K562 (cell line): ENCODE measurements around the gene TMEM147. TPM values are rescaled to one million over a fixed set of nuclear protein-coding genes. Genes with fewer than 3 reads are reported as not detected.

Experiments
- CBX1 ChIP-seq: sonication (generic); IDR thresholded peaks from 2 replicates; pipeline ENCODE4 v1.6.1; 2016; ENCODE audit warnings: antibody characterized with exemption, low read depth, mild to moderate bottlenecking
- CSDE1 ChIP-seq, 2 experiments: fragments of 450-650 bp; IDR thresholded peaks; 2 replicates each; pipeline ENCODE4 v1.6.1; 2016; ENCODE audit warnings: mild to moderate bottlenecking in 1 of 2
- CTBP1 ChIP-seq: fragments of 450-650 bp; IDR thresholded peaks from 2 replicates; pipeline ENCODE4 v1.6.1; 2016; ENCODE audit warnings: borderline replicate concordance
- DNMT1 ChIP-seq: fragments of 450-650 bp; IDR thresholded peaks from 2 replicates; pipeline ENCODE4 v1.6.1; 2016; ENCODE audit warnings: antibody characterized with exemption, mild to moderate bottlenecking
- ELF4 ChIP-seq: fragments of 450-650 bp; formaldehyde crosslinking; IDR thresholded peaks from 2 replicates; pipeline ENCODE4 v1.4.0; 2022; ENCODE audit warnings: missing genetic modification characterization
- HMGN3 ChIP-seq: IDR thresholded peaks from 2 replicates; pipeline ENCODE4 v1.6.1; 2011; ENCODE audit warnings: borderline replicate concordance, low read depth, mild to moderate bottlenecking, mixed read lengths, low read length; ENCODE audit not compliant: insufficient read length; ENCODE audit errors: extremely low read depth
- IFI16 ChIP-seq: fragments of 250-450 bp; sonication (Bioruptor Pico); IDR thresholded peaks from 2 replicates; pipeline ENCODE4 v2.1.2; 2022; ENCODE audit warnings: mild to moderate bottlenecking, inconsistent platforms
- JUND ChIP-seq, 2 experiments: IDR thresholded peaks; 2 replicates in 1 of 2; 3 replicates in 1 of 2; pipeline ENCODE4 v1.6.1; 2011; ENCODE audit warnings: borderline replicate concordance in 2 of 2, low read depth in 2 of 2, low read length in 2 of 2, improper control_type of control experiment in 1 of 2, missing biosample characterization in 1 of 2, missing genetic modification characterization in 1 of 2, missing genetic modification reagents in 1 of 2
- MAZ ChIP-seq, 2 experiments: fragments of 450-650 bp in 1 of 2; sonication (generic) in 1 of 2; formaldehyde crosslinking; IDR thresholded peaks in 1 of 2; conservative IDR thresholded peaks in 1 of 2; 2 replicates each; pipeline versions ENCODE4 v1.4.0 to v1.5.0; 2020; ENCODE audit warnings: mild to moderate bottlenecking in 1 of 2, missing genetic modification reagents in 1 of 2
- MCM5 ChIP-seq: fragments of 450-650 bp; IDR thresholded peaks from 2 replicates; pipeline ENCODE4 v1.6.1; 2016; ENCODE audit warnings: low read depth
- PHF20 ChIP-seq: fragments of 450-650 bp; IDR thresholded peaks from 2 replicates; pipeline ENCODE4 v1.6.1; 2018; ENCODE audit not compliant: partially characterized antibody
- SMARCC2 ChIP-seq: fragments of 450-650 bp; IDR thresholded peaks from 2 replicates; pipeline ENCODE4 v1.6.1; 2017; ENCODE audit warnings: antibody characterized with exemption, moderate library complexity, mild to moderate bottlenecking, low read depth
- TRIM28 ChIP-seq: fragments of 450-650 bp; IDR thresholded peaks from 2 replicates; pipeline ENCODE4 v1.6.1; 2017
- ZBTB8A ChIP-seq: fragments of 450-650 bp; IDR thresholded peaks from 2 replicates; pipeline ENCODE4 v1.6.1; 2018; ENCODE audit warnings: mild to moderate bottlenecking, moderate library complexity; ENCODE audit not compliant: partially characterized antibody
- ZNF134 ChIP-seq: fragments of 250-450 bp; sonication (Bioruptor Pico); conservative IDR thresholded peaks from 2 replicates; pipeline ENCODE4 v1.4.0; 2020
- ZNF274 ChIP-seq: IDR thresholded peaks from 2 replicates; pipeline ENCODE4 v1.6.1; 2011; ENCODE audit warnings: low read depth, mild to moderate bottlenecking, low read length, moderate library complexity, borderline replicate concordance
- ZNF408 ChIP-seq: fragments of 250-450 bp; sonication (Bioruptor Pico); IDR thresholded peaks from 2 replicates; pipeline ENCODE4 v1.4.0; 2020; ENCODE audit warnings: low read depth, mild to moderate bottlenecking, moderate library complexity
- ZNF41 ChIP-seq: fragments of 250-450 bp; sonication (Bioruptor Pico); conservative IDR thresholded peaks from 2 replicates; pipeline ENCODE4 v1.4.0; 2020; ENCODE audit warnings: mild to moderate bottlenecking
- polyA plus RNA-seq, 8 experiments: library from polyadenylated mRNA; depleted of rRNA in 4 of 8; stranded (reverse) in 5 of 8; unstranded in 3 of 8; fragments of >200 nt; fragmentation: Nextera tagmentation in 2 of 8; fragmentation: Illumina TruSeq in 1 of 8; extraction: Ambion mirVana in 2 of 8; extraction: Trizol in 1 of 8; gene quantifications; 2 replicates each; pipeline versions ENCODE4 v1.2.1 to v1.2.3, GENCODE V29; 2011 to 2014; ENCODE audit warnings: inconsistent platforms in 1 of 8, missing spikeins in 1 of 8
- total RNA-seq, 7 experiments: library from RNA; depleted of rRNA in 6 of 7; stranded (reverse); fragments of >200 nt in 6 of 7; fragmentation: Illumina TruSeq in 2 of 7; extraction: Trizol in 2 of 7; gene quantifications; 2 replicates each; pipeline versions ENCODE4 v1.2.1 to v1.2.3, GENCODE V29; 2011 to 2021; ENCODE audit warnings: low replicate concordance in 1 of 7
- TF ChIP-seq, protein P1 (sequence below): fragments of 150-350 bp; IDR thresholded peaks from 2 replicates; pipeline ENCODE4 v1.6.1; 2014; ENCODE audit warnings: low read depth, mild to moderate bottlenecking, low read length, borderline replicate concordance
- TF ChIP-seq, protein P2 (sequence below): fragments of 450-650 bp; formaldehyde crosslinking; conservative IDR thresholded peaks from 2 replicates; pipeline ENCODE4 v1.4.0; 2022; ENCODE audit warnings: mild to moderate bottlenecking, missing genetic modification characterization
- TF ChIP-seq, protein P3 (sequence below): fragments of 250-450 bp; sonication (Bioruptor Pico); IDR thresholded peaks from 2 replicates; pipeline ENCODE4 v1.5.0; 2022; ENCODE audit warnings: mild to moderate bottlenecking

The TMEM147 gene
- total and polyA plus RNA-seq, 9 of the 15 experiments (the other 6 are each of a cell fraction or from before 2014, with no cell fraction given) = 73.8 to 194 (median 142) TPM

DNA sequence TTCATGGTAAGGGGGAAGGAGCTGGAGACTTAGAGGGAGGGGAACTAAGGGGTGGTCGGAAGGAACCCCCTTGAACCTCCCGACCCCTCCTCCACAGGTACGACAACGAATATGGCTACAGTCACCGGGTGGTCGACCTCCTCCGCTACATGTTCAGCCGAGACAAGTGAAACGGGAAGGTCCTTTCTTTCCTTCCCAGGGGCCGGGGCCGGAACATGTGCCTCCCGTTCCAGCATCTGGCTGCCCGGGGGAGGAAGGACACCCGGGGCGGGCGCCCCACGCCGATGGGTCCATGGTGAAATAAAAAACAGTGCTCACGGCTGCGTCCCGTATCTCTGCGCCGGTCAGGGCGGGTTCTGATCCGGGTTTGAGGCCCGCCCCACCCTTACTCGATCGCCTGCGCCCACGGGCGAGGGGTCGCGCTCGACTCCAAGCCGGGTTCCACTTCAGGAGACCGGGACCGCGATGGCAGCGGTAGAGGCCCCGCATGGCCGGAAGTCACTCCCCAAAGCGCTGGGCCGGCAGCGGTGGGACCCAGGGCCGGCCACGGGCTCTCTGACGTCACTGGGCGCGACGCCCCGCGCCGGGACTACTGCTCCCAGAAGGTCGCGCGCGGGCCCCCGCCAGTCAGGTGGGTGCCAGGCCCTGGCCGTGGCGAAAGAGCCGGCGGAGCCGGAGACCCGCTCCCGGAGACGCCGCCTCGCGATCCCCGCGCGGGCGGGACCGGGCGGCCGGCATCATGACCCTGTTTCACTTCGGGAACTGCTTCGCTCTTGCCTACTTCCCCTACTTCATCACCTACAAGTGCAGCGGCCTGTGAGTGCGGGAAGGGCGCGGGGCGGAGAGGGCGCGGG lies at the start of gene TMEM147 (continued):
- TF ChIP-seq, protein P1, sequence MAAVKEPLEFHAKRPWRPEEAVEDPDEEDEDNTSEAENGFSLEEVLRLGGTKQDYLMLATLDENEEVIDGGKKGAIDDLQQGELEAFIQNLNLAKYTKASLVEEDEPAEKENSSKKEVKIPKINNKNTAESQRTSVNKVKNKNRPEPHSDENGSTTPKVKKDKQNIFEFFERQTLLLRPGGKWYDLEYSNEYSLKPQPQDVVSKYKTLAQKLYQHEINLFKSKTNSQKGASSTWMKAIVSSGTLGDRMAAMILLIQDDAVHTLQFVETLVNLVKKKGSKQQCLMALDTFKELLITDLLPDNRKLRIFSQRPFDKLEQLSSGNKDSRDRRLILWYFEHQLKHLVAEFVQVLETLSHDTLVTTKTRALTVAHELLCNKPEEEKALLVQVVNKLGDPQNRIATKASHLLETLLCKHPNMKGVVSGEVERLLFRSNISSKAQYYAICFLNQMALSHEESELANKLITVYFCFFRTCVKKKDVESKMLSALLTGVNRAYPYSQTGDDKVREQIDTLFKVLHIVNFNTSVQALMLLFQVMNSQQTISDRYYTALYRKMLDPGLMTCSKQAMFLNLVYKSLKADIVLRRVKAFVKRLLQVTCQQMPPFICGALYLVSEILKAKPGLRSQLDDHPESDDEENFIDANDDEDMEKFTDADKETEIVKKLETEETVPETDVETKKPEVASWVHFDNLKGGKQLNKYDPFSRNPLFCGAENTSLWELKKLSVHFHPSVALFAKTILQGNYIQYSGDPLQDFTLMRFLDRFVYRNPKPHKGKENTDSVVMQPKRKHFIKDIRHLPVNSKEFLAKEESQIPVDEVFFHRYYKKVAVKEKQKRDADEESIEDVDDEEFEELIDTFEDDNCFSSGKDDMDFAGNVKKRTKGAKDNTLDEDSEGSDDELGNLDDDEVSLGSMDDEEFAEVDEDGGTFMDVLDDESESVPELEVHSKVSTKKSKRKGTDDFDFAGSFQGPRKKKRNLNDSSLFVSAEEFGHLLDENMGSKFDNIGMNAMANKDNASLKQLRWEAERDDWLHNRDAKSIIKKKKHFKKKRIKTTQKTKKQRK = no peak
- TF ChIP-seq, protein P2, sequence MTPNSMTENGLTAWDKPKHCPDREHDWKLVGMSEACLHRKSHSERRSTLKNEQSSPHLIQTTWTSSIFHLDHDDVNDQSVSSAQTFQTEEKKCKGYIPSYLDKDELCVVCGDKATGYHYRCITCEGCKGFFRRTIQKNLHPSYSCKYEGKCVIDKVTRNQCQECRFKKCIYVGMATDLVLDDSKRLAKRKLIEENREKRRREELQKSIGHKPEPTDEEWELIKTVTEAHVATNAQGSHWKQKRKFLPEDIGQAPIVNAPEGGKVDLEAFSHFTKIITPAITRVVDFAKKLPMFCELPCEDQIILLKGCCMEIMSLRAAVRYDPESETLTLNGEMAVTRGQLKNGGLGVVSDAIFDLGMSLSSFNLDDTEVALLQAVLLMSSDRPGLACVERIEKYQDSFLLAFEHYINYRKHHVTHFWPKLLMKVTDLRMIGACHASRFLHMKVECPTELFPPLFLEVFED = no peak
- no peak for TF ChIP-seq DNMT1
- TF ChIP-seq JUND (IDR thresholded peaks at IDR 0.05; ENCODE audit: borderline replicate concordance, low read depth, low read length) = peak; percentile 71
- TF ChIP-seq JUND (tag; IDR thresholded peaks at IDR 0.05; ENCODE audit: borderline replicate concordance, low read depth, low read length) = no peak; the same call in 2 of the 3 replicates
- no peak for TF ChIP-seq ZBTB8A
- peak; percentile 38; the same call in 1 of the 2 replicates for TF ChIP-seq CTBP1
- TF ChIP-seq HMGN3 = no peak
- TF ChIP-seq ZNF274 = no peak
- TF ChIP-seq ZNF134 (CRISPR knock-in tag) = no peak
- no peak for TF ChIP-seq ZNF408
- TF ChIP-seq MAZ (CRISPR knock-in tag; conservative IDR thresholded peaks at IDR 0.05 in 1 of 2, IDR thresholded peaks at IDR 0.05 in 1 of 2) = peak; percentile 73 to 95
- no peak for TF ChIP-seq IFI16 (CRISPR knock-in tag)
- TF ChIP-seq, protein P3, sequence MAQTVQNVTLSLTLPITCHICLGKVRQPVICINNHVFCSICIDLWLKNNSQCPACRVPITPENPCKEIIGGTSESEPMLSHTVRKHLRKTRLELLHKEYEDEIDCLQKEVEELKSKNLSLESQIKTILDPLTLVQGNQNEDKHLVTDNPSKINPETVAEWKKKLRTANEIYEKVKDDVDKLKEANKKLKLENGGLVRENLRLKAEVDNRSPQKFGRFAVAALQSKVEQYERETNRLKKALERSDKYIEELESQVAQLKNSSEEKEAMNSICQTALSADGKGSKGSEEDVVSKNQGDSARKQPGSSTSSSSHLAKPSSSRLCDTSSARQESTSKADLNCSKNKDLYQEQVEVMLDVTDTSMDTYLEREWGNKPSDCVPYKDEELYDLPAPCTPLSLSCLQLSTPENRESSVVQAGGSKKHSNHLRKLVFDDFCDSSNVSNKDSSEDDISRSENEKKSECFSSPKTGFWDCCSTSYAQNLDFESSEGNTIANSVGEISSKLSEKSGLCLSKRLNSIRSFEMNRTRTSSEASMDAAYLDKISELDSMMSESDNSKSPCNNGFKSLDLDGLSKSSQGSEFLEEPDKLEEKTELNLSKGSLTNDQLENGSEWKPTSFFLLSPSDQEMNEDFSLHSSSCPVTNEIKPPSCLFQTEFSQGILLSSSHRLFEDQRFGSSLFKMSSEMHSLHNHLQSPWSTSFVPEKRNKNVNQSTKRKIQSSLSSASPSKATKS (CRISPR knock-in tag) = no peak
- no peak for TF ChIP-seq MCM5
- TF ChIP-seq TRIM28 = no peak
- 0 out of 2 replicates have a peak, but pooled peaks have one; percentile 48 for TF ChIP-seq ELF4 (CRISPR knock-in tag)
- no peak for TF ChIP-seq ZNF41 (CRISPR knock-in tag)
- TF ChIP-seq CBX1 = peak; percentile 64; the same call in 1 of the 2 replicates
- TF ChIP-seq CSDE1 (IDR thresholded peaks at IDR 0.05) = peak in 1 of 2 experiments; percentile 67; a peak in 1 of 4 replicates
- TF ChIP-seq SMARCC2 = no peak
- peak; percentile 84 for TF ChIP-seq PHF20
